HL-60/S4 (cell line): Measurements from ENCODE around the gene DDX3X.
"Not testable (repeated sequence)": the region's sequence is repeated elsewhere in the genome, so short reads cannot be mapped to it uniquely, and the experiment has no call there.

Source experiments
- in situ Hi-C: fragments of 300-500 bp; cut with MboI; formaldehyde crosslinking; loops from 2 replicates; pipeline ENCODE4 v1.14.3; 2022; ENCODE audit warnings: low sequenced_read_pairs

The DDX3X gene

DNA sequence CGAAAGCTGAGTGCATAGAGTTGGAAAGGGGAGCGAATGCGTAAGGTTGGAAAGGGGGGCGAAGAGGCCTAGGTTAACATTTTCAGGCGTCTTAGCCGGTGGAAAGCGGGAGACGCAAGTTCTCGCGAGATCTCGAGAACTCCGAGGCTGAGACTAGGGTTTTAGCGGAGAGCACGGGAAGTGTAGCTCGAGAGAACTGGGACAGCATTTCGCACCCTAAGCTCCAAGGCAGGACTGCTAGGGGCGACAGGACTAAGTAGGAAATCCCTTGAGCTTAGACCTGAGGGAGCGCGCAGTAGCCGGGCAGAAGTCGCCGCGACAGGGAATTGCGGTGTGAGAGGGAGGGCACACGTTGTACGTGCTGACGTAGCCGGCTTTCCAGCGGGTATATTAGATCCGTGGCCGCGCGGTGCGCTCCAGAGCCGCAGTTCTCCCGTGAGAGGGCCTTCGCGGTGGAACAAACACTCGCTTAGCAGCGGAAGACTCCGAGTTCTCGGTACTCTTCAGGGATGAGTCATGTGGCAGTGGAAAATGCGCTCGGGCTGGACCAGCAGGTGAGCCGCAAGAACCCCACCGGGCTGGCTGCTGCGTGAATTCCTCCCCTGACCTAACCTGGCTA is at the start of gene DDX3X:
DDX3X (plus strand) TSS at position 419 of the 619 bp plus-strand sequence; CDS start at position 510, 91 bp downstream.
- in situ Hi-C loops: no loop called here

GRCh38 chrX:41285928-41286327 is 48.0 kb upstream of the DDX3X start:
- in situ Hi-C loops: not testable (repeated sequence)

DNA sequence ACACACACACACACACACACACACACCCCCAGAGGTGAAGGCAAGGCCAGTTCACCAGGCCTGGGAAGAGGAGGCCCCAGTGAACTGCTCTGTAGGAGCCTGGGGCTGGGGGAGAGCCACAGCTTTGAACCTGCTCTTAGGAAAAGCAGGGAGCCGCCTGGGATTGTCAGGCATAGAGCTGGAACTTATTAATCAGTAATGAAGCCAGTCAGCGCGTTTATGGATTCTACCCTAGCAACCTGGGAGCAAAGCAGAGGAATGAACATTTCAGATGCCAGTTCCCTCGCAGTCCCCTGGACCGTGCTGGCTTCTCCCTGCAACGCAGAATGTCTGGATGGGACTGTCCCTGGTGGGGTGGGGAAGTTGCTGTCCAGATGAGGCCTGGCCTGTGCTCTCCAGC is 45.3 kb upstream of the DDX3X start:
- in situ Hi-C loops: no loop called here

DNA sequence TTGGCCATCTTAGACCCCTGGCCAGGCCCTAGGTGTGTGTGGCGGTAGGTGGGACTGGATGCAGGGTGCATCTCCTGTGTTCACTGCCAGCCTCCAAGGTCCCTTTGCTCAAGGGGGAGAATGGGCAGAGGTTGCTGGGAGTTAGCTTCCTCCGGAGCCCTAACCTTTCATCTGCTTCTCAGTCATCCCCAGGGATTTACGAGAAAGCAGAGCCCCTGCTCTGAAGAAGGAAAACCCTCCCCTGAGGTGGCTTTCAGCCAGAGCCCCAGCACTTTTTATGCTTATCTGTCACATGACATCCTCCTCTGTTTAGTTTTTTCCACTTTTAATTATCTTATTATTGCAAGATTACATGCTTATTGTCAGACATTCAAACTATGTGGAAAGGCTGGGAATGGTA is 44.9 kb upstream of the DDX3X start:
- in situ Hi-C loops: no loop called here

DNA sequence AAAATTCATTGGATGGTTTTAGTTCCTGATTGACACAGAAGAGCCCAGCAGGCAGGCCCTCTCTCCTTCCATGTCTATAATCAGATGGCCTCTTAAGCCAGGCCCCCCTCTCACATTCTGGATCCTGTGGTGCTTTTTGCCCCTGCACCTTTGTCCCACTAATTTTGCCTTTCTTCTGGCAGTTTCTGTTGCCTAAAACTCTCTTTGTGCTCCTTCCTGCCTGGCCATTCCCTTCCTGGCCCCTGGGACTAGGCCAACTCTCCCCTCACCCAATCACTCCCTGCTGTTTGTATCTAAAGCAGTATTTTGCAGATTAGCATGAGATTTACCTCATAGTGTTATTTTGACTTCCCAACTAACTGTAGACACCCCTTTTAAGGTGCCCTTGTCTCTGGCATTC is 42.7 kb upstream of the DDX3X start:
- in situ Hi-C loops: no loop called here

GRCh38 chrX:41293269-41293668 is 40.7 kb upstream of the DDX3X start:
- in situ Hi-C loops: no loop called here

- in situ Hi-C loops: no loop called here
Measured at GRCh38 chrX:41300758-41301437, 33.1 kb upstream of the DDX3X start.

DNA sequence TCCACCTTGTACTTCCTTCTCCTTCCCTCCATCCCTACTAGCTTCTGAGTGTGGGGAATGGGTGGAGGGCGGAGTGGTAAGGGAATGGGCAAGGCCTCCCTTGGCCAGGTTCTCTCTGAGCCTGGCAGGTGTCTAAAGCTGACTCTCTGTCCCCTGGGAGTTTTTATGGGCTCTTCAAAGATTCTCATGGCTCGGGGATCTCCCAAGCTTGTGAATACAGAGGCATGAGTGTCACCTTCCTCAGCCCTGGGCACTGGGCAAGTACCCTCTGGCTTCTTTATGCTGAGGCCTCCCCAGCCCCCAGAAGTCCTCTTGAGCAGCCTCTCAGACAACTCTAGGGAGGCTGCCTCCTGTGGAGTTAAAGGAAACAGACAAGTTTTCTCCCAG is 32.5 kb upstream of the DDX3X start:
- in situ Hi-C loops: no loop called here

GRCh38 chrX:41302370-41302769 is 31.6 kb upstream of the DDX3X start:
- in situ Hi-C loops: no loop called here

GRCh38 chrX:41303013-41303412 is 30.9 kb upstream of the DDX3X start:
- in situ Hi-C loops: no loop called here

DNA sequence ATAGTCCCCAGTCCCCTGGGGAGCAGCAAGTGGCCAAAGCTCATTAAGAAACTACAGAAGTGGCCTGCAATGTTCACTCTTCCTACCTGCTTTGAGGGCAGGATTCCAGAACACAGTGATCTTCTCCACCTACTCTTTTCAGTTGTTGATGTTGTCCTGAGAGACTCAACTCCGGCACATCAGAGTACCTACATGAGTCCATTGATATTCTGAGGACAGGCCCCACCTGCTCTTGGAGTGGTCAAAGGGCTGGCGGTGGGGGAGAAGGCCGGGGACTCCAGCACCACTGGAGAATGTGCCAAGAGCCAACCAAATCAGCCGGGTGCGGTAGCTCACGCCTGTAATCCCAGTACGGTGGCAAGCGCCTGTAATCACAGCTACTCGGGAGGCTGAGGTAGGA is 29.8 kb upstream of the DDX3X start:
- in situ Hi-C loops: no loop called here

GRCh38 chrX:41308884-41309647 is 24.9 kb upstream of the DDX3X start:
- in situ Hi-C loops: no loop called here

GRCh38 chrX:41312786-41313185 is 21.2 kb upstream of the DDX3X start:
- in situ Hi-C loops: no loop called here

DNA sequence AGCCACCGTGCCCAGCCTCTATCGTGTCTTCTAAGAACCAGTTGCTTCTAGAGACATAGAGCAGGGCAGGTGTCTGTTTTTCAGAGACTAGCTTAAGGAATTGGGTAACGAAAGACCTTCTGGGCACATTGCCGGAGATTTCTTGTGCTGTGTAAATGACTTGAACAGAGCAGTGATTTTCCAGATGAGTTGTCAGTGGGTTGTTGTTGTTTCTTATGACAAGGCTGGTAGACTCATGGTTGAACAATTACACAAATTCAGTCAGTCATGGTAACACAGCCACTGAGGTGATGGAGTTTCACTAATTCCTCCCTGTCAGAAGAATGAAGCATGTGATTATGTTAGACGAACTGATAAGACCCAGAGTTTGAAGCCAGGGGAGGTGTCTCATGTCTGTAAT is 20.5 kb upstream of the DDX3X start:
- in situ Hi-C loops: no loop called here

DNA sequence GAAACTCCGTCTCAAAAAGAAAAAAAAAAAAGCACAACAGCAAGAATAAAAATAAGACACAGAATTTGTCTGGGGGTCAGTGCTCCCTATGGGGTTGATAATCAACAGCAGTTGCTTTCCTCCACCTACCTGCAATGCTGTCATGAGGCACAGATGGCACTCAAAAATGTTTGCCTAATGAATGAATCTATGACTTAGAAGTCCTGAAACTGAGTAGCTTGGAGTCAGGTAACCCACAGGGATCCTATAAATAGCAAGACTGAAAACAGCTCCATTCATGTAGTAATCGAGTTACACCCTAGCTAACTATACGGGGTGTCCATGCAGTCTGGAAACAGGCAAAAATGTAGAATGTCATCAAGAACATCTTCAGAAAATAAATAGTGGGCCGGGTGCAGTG is 19.8 kb upstream of the DDX3X start:
- in situ Hi-C loops: no loop called here

GRCh38 chrX:41314881-41315280 is 19.1 kb upstream of the DDX3X start:
- in situ Hi-C loops: no loop called here

GRCh38 chrX:41316266-41316665 is 17.7 kb upstream of the DDX3X start:
- in situ Hi-C loops: not testable (repeated sequence)

GRCh38 chrX:41317477-41318208 is 16.3 kb upstream of the DDX3X start:
- in situ Hi-C loops: no loop called here

GRCh38 chrX:41320393-41320792 is 13.6 kb upstream of the DDX3X start:
- in situ Hi-C loops: no loop called here

- in situ Hi-C loops: no loop called here
Measured at GRCh38 chrX:41322821-41323603, 10.9 kb upstream of the DDX3X start.

GRCh38 chrX:41326431-41326830 is 7.5 kb upstream of the DDX3X start:
- in situ Hi-C loops: no loop called here
